GM12874 (cell line): ENCODE results near the gene WNT7A.

Experiments
- TF ChIP-seq, protein P1 (sequence below): IDR thresholded peaks from 2 replicates; pipeline ENCODE4 v1.5.1; 2011; ENCODE audit warnings: low read depth, mild to moderate bottlenecking, control low read depth, low read length, moderate library complexity; ENCODE audit not compliant: insufficient read depth

Gene WNT7A

GRCh38 chr3:13852638-13853009 is 27.2 kb downstream of the WNT7A start:
- TF ChIP-seq, protein P1, sequence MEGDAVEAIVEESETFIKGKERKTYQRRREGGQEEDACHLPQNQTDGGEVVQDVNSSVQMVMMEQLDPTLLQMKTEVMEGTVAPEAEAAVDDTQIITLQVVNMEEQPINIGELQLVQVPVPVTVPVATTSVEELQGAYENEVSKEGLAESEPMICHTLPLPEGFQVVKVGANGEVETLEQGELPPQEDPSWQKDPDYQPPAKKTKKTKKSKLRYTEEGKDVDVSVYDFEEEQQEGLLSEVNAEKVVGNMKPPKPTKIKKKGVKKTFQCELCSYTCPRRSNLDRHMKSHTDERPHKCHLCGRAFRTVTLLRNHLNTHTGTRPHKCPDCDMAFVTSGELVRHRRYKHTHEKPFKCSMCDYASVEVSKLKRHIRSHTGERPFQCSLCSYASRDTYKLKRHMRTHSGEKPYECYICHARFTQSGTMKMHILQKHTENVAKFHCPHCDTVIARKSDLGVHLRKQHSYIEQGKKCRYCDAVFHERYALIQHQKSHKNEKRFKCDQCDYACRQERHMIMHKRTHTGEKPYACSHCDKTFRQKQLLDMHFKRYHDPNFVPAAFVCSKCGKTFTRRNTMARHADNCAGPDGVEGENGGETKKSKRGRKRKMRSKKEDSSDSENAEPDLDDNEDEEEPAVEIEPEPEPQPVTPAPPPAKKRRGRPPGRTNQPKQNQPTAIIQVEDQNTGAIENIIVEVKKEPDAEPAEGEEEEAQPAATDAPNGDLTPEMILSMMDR: no peak

DNA sequence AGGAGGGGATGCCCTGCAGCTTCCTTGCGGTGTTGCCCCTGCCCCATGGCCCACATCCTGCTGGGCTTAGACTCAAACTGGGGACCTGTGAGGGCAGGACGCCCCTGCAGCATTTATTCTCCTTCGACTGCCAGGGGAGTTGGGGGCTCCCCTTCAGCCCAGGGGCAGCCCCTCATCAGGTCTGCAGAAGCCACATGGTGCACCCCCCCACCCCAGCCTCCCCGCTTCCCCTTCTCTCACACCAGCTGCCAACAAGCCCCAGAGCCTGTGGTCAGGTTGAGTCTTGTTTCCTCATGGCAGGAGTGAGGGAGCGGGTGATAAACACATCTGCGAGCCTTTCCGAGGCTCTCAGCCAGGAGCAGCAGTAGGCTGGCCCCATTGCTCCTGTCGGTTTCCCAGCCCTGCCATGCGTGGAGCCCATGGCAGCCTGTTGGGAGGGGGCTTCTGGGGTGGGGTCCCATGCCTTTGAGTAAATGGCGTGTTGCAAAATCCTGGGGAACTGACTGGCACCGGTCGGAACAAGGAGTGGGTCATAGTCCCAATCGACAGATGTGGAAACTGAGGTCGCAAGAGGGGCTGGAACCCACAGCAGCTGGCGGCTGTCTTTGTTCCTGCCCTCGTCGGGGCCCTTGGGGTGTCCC is 27.8 kb downstream of the WNT7A start:
- TF ChIP-seq, protein P1: no peak

DNA sequence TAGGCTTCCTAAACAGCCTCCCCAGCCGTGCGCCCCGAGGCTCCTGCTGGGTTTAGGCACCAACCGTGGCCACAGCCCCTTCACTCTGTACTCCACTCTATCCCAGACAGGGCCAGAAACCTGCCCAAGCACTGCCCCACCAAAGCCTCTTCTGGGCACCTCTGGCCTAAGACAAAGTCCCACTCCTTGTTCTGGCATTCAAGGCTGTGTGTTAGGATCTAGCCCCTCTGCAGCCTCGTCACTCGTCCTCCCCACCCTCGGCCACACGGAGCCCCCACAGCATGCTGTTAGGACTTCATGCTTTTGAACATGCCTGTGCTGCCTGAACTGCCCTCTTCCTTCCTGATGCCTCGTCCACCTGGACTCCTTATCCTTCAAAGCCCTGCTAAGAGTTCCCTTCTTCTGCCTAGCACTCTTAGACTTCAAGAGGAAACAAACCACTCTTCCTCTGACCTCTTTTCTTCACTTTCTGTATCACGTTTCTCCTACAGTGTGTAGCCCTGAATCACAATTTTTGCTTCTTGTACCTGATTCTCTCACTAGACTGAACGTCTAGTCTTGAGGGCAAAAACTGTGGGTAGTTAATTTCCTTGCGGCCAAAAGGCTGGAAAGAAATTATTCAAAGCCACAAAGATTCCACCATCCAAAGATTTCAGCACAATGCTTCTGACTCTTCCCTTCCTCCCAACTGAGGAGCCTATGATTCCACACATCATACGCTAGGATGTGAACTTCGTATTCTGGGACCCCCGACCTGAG is 28.6 kb downstream of the WNT7A start:
- TF ChIP-seq, protein P1: no peak

DNA sequence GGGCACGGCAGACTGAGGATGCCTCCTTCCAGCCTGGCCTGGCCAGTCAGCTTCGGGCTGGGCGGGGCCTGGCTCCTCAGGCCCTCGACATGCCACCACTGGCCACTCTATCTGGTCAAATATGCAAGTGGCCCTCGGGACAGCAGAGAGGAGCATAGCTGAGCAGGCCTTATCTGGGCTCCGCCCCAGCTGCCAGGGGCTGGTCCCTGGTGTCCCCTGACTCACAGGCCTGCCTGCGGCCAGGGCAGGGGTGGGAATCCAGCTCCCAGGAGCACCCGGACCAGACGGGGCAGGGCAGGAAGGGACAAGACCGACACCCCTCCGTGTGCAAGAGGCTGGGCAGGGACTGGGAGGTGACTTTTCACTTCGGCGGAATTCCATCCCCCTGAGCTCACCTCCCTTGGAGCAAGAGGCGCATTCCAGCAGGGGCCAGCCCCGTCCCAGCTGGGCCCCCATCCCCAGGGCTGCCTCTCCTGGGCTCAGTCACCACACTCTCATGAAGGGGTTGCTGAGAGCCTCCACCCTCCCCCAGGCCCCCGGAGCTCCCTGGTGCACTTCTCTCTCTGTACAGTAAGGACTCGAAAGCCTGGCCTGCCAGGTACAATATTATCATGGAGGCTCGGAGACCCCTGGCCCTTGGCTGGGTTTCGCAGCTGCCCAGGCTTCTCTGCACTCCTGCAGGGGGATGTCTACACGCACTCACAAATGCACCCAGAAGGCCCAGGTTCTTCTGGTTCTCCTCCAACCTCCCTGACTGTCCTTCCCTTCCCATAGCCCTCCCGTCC is 29.5 kb downstream of the WNT7A start:
- TF ChIP-seq, protein P1: no peak

DNA sequence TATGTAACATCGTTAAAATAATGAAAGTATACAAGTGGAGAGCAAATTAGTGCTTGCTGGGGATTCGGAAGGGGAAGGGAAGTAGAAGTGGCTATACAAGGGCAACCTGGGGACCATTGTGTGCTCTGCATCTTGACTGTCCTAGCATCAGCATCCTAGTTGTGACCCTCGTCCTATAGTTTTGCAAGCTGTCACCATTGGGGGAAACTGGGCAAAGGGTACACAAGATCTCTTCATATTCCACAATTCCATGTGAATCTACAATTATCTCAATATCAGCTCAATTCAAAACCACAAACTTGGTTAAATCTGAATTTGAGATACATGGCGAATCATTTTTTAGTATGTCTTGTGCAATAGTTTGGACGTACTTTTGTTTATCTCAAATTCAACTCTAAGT is 30.9 kb downstream of the WNT7A start:
- TF ChIP-seq, protein P1: no peak

- TF ChIP-seq, protein P1: no peak
Observed at GRCh38 chr3:13846716-13847570, 32.9 kb downstream of the WNT7A start.
